Right ventricle myocardium superior (tissue), 1 donor: ENCODE data around the gene SAP30. TPM values are rescaled to one million over a fixed set of nuclear protein-coding genes. Genes with fewer than 3 reads are reported as not detected.
A peak's percentile ranks its signal among the peaks of the same experiment; 100 is the strongest.

Source experiments
- ATAC-seq: fragments of 200-7000 bp; cut with Tn5 transposase; one replicate; pipeline ENCODE4 v1.9.1; 2020; ENCODE audit warnings: mild to moderate bottlenecking; ENCODE audit not compliant: poor library complexity
- DNase-seq: peaks from one replicate; pipeline ENCODE4 v3.0.0-alpha.2; 2020
- intact Hi-C: fragments of 100-400 bp; cut with DNase I; formaldehyde crosslinking; loops from one replicate; pipeline ENCODE4 v1.11.2; 2022
- long read RNA-seq: library from polyadenylated mRNA; unstranded; transcript quantifications from one replicate; pipeline ENCODE4 v2.0.0, GENCODE V29; 2021
- total RNA-seq: library from RNA; stranded (reverse); fragmentation: NEBNext Ultra II Directional; extraction: Animal tissue kit (Norgen Biotek cat#: 25700); gene quantifications from one replicate; pipeline ENCODE4 v1.2.1, GENCODE V29; 2021
- donor health status: DM: no; HTN: yes; CAD: no; lungs with severe emphysema.

SAP30 gene
- 12.9 TPM for total RNA-seq
- long read RNA-seq, transcript SAP30-201 (4 exons, 1,108 nt): major isoform, 22 of 23 reads
- long read RNA-seq, partial matches to known transcripts: 0 of 23 reads
- long read RNA-seq, other reads (novel, unspliced or antisense): 1 of 23 reads

GRCh38 chr4:173370477-173371291 is at the start of gene SAP30:
TSS of gene SAP30 (plus strand) at chr4:173370954. CDS start at chr4:173371183, 229 bp downstream.
- ATAC-seq (peak; percentile 95), DNase-seq (peak; percentile 99)
- intact Hi-C loops: loop anchor here (5.0 kb wide), 1 partner anchor 38 kb away; the partner anchor contains the start of gene HMGB2

- intact Hi-C loops: loop anchor here (10.0 kb wide), 1 partner anchor 170 kb away; no protein-coding TSS in a partner anchor
- ATAC-seq: no peak
- no peak for DNase-seq
Measured at GRCh38 chr4:173325007-173325736, 45.6 kb upstream of the SAP30 start.

GRCh38 chr4:173328236-173328901 is 42.4 kb upstream of the SAP30 start:
- intact Hi-C loops: loop anchor here (10.0 kb wide), 1 partner anchor 166 kb away; no protein-coding TSS in a partner anchor
- DNase-seq (no peak), ATAC-seq (no peak)

GRCh38 chr4:173330590-173330989 is 40.2 kb upstream of the SAP30 start:
- ATAC-seq (no peak), DNase-seq (no peak)
- intact Hi-C loops: loop anchor here (5.0 kb wide), 1 partner anchor 42 kb away; the partner anchor contains the start of gene SAP30

GRCh38 chr4:173332021-173332487 is 38.7 kb upstream of the SAP30 start:
- DNase-seq (no peak), ATAC-seq (no peak)
- intact Hi-C loops: loop anchor here (5.0 kb wide), 1 partner anchor 40 kb away; the partner anchor contains the start of gene SAP30

- intact Hi-C loops: loop anchor here (5.0 kb wide), 1 partner anchor 39 kb away; the partner anchor contains the start of gene SAP30
- no peak for DNase-seq
- ATAC-seq: no peak
Measured at GRCh38 chr4:173332963-173333657, 37.6 kb upstream of the SAP30 start.

GRCh38 chr4:173333658-173334084 is 37.1 kb upstream of the SAP30 start:
- intact Hi-C loops: loop anchor here (5.0 kb wide), 1 partner anchor 39 kb away; the partner anchor contains the start of gene SAP30
- DNase-seq (peak; percentile 77), ATAC-seq (peak; percentile 77)

- ATAC-seq (peak; percentile 96), DNase-seq (peak; percentile 100)
- intact Hi-C loops: loop anchor here (5.0 kb wide), 1 partner anchor 38 kb away; the partner anchor contains the start of gene SAP30
Measured at GRCh38 chr4:173334085-173334890, 36.5 kb upstream of the SAP30 start, which contains the start of gene HMGB2. TSS of gene HMGB2 (minus strand) at chr4:173334358. CDS start at chr4:173333649, 709 bp downstream.

- intact Hi-C loops: loop anchor here (5.0 kb wide), 1 partner anchor 37 kb away; the partner anchor contains the start of gene SAP30
- peak; percentile 73 for DNase-seq
- peak; percentile 67 for ATAC-seq
Measured at GRCh38 chr4:173334891-173335752, 35.6 kb upstream of the SAP30 start.

GRCh38 chr4:173337463-173337862 is 33.3 kb upstream of the SAP30 start:
- intact Hi-C loops: no loop called here
- ATAC-seq (no peak), DNase-seq (no peak)

- intact Hi-C loops: no loop called here
- DNase-seq (no peak), ATAC-seq (no peak)
Measured at GRCh38 chr4:173343832-173344397, 26.8 kb upstream of the SAP30 start.

GRCh38 chr4:173345648-173346047 is 25.1 kb upstream of the SAP30 start:
- ATAC-seq: no peak
- DNase-seq: no peak
- intact Hi-C loops: no loop called here

GRCh38 chr4:173346074-173346473 is 24.7 kb upstream of the SAP30 start:
- intact Hi-C loops: no loop called here
- no peak for ATAC-seq

GRCh38 chr4:173347467-173347866 is 23.3 kb upstream of the SAP30 start:
- intact Hi-C loops: no loop called here
- DNase-seq (no peak), ATAC-seq (no peak)

More at GRCh38 chr4:173346074-173346473, 24.7 kb upstream of the SAP30 start:
- no peak for DNase-seq

GRCh38 chr4:173357939-173358338 is 12.8 kb upstream of the SAP30 start:
- ATAC-seq: no peak

More at GRCh38 chr4:173357939-173358338, 12.8 kb upstream of the SAP30 start:
- no peak for DNase-seq
- intact Hi-C loops: no loop called here
